Fibroblast of pulmonary artery (primary cell): Measurements from ENCODE around the gene ZKSCAN4.
A peak's percentile ranks its signal among the peaks of the same experiment; 100 is the strongest.

Experiments used
- DNase-seq: peaks from one replicate; pipeline ENCODE4 v3.0.0-alpha.2; 2010; ENCODE audit warnings: low read depth
- H3K4me3 ChIP-seq: replicated peaks from 2 replicates; pipeline ENCODE4 v1.5.1; 2011; ENCODE audit warnings: low read depth, mild to moderate bottlenecking, control low read depth, low read length, moderate library complexity
- CTCF ChIP-seq: IDR thresholded peaks from 2 replicates; pipeline ENCODE4 v1.5.1; 2011; ENCODE audit warnings: mild to moderate bottlenecking, control low read depth, low read length, inconsistent platforms; ENCODE audit errors: missing control alignments

ZKSCAN4 gene

GRCh38 chr6:28252009-28252975, at the start of gene ZKSCAN4:
Gene ZKSCAN4 (minus strand): TSS chr6:28252269. CDS start chr6:28251980, 289 bp downstream.
- peak within 1 kb of the TSS; percentile 80 for H3K4me3 ChIP-seq
- no peak for TF ChIP-seq CTCF
- peak; percentile 96 for DNase-seq

- no peak for TF ChIP-seq CTCF
- H3K4me3 ChIP-seq = no peak overlapping the region
- no peak for DNase-seq
These were observed 44.5 kb upstream of the ZKSCAN4 start for GRCh38 chr6:28296520-28297060.

GRCh38 chr6:28295326-28295725, 43.3 kb upstream of the ZKSCAN4 start:
- no peak for TF ChIP-seq CTCF
- DNase-seq = no peak
- no peak overlapping the region for H3K4me3 ChIP-seq

- no peak overlapping the region for H3K4me3 ChIP-seq
- TF ChIP-seq CTCF = no peak
- no peak for DNase-seq
These were observed 39.5 kb upstream of the ZKSCAN4 start for GRCh38 chr6:28291573-28291972.

GRCh38 chr6:28282926-28283325, 30.9 kb upstream of the ZKSCAN4 start:
- peak; percentile 22 for DNase-seq
- no peak overlapping the region for H3K4me3 ChIP-seq
- no peak for TF ChIP-seq CTCF

- TF ChIP-seq CTCF = no peak
- peak; percentile 80 for DNase-seq
- peak within 1 kb of the TSS; percentile 76 for H3K4me3 ChIP-seq
These were observed 29.4 kb upstream of the ZKSCAN4 start, which contains the start of gene PGBD1 for GRCh38 chr6:28281288-28282064. Gene PGBD1 (plus strand): TSS chr6:28281572. CDS start chr6:28283814, 2,242 bp downstream.
